Mesenchymal stem cell (in vitro differentiated cells and primary cell): ENCODE data around the gene MAP2K5.

Experiments used
- DNase-seq: peaks from one replicate; pipeline ENCODE4 v3.0.0-alpha.2; 2013
- H2AFZ ChIP-seq: one replicate; pipeline ENCODE4 v1.6.1; 2013; ENCODE audit warnings: low read depth, mild to moderate bottlenecking, control low read depth, inconsistent platforms, low read length, moderate library complexity
- H2AK5ac ChIP-seq: 2 replicates; pipeline ENCODE4 v1.6.1; 2013; ENCODE audit warnings: low read length, moderate library complexity, mild to moderate bottlenecking, inconsistent platforms; ENCODE audit not compliant: severe bottlenecking
- H2BK120ac ChIP-seq: one replicate; pipeline ENCODE4 v1.6.1; 2013; ENCODE audit warnings: low read depth, mild to moderate bottlenecking, inconsistent platforms, low read length, moderate library complexity
- H2BK12ac ChIP-seq, 2 experiments: one replicate each; pipeline ENCODE4 v1.6.1; 2013; ENCODE audit warnings: inconsistent platforms in 2 of 2, low read length in 2 of 2, mild to moderate bottlenecking in 2 of 2, moderate library complexity in 2 of 2, control low read depth in 1 of 2
- H2BK15ac ChIP-seq: one replicate; pipeline ENCODE4 v1.6.1; 2013; ENCODE audit warnings: mild to moderate bottlenecking, low read depth, inconsistent platforms; ENCODE audit not compliant: poor library complexity, severe bottlenecking
- H2BK5ac ChIP-seq: 2 replicates; pipeline ENCODE4 v1.6.1; 2013; ENCODE audit warnings: low read depth, mild to moderate bottlenecking, low read length, control low read depth, inconsistent platforms; ENCODE audit not compliant: poor library complexity, severe bottlenecking
- H3K14ac ChIP-seq, 2 experiments: one replicate each; pipeline ENCODE4 v1.6.1; 2013; ENCODE audit warnings: inconsistent platforms in 2 of 2, low read length in 2 of 2, control low read depth in 1 of 2, mild to moderate bottlenecking in 1 of 2, moderate library complexity in 1 of 2
- H3K18ac ChIP-seq, 2 experiments: one replicate each; pipeline ENCODE4 v1.6.1; 2013; ENCODE audit warnings: inconsistent platforms in 2 of 2, low read length in 2 of 2, control low read depth in 1 of 2, low read depth in 1 of 2, mild to moderate bottlenecking in 1 of 2
- H3K23ac ChIP-seq, 2 experiments: one replicate each; pipeline ENCODE4 v1.6.1; 2013; ENCODE audit warnings: inconsistent platforms in 2 of 2, low read length in 2 of 2, mild to moderate bottlenecking in 2 of 2, moderate library complexity in 2 of 2, control low read depth in 1 of 2
- H3K27ac ChIP-seq: 2 replicates; pipeline ENCODE4 v1.5.1; 2013; ENCODE audit warnings: mild to moderate bottlenecking, moderate library complexity, low read length, control low read depth, inconsistent platforms; ENCODE audit not compliant: poor library complexity, severe bottlenecking
- H3K27me3 ChIP-seq, 2 experiments: 2 replicates each; pipeline versions ENCODE4 v1.6.1 to v1.7.0; 2013; ENCODE audit warnings: low read length in 2 of 2, mild to moderate bottlenecking in 2 of 2, moderate library complexity in 2 of 2, control low read depth in 1 of 2, inconsistent platforms in 1 of 2; ENCODE audit not compliant: control insufficient read depth in 1 of 2, insufficient read depth in 1 of 2
- H3K36me3 ChIP-seq, 2 experiments: 2 replicates each; pipeline versions ENCODE4 v1.6.1 to v1.7.0; 2013; ENCODE audit warnings: low read length in 2 of 2, control low read depth in 1 of 2, inconsistent platforms in 1 of 2, low read depth in 1 of 2, mild to moderate bottlenecking in 1 of 2; ENCODE audit not compliant: insufficient read depth in 2 of 2, control insufficient read depth in 1 of 2
- H3K4ac ChIP-seq, 2 experiments: one replicate each; pipeline ENCODE4 v1.6.1; 2013; ENCODE audit warnings: inconsistent platforms in 2 of 2, low read length in 2 of 2, mild to moderate bottlenecking in 2 of 2, moderate library complexity in 2 of 2, control low read depth in 1 of 2, low read depth in 1 of 2
- H3K4me1 ChIP-seq: 2 replicates; pipeline ENCODE4 v1.6.1; 2013; ENCODE audit warnings: low read depth, low read length, control low read depth; ENCODE audit not compliant: control insufficient read depth, insufficient read depth
- H3K4me2 ChIP-seq: 2 replicates; pipeline ENCODE4 v1.6.1; 2013; ENCODE audit warnings: low read length, mild to moderate bottlenecking, inconsistent platforms; ENCODE audit not compliant: poor library complexity, severe bottlenecking
- H3K4me3 ChIP-seq, 2 experiments: 2 replicates each; pipeline versions ENCODE4 v1.5.1 to v1.7.0; 2013; ENCODE audit warnings: low read length in 2 of 2, mild to moderate bottlenecking in 2 of 2, control low read depth in 1 of 2, low read depth in 1 of 2; ENCODE audit not compliant: insufficient read depth in 1 of 2
- H3K79me1 ChIP-seq: replicated peaks from 2 replicates; pipeline ENCODE4 v1.6.1; 2013; ENCODE audit warnings: mild to moderate bottlenecking, control low read depth, low read length, inconsistent platforms; ENCODE audit not compliant: poor library complexity, severe bottlenecking
- H3K9ac ChIP-seq: 2 replicates; pipeline ENCODE4 v1.7.0; 2013; ENCODE audit warnings: mild to moderate bottlenecking, low read length, moderate library complexity
- H3K9me3 ChIP-seq: 2 replicates; pipeline ENCODE4 v1.7.0; 2013; ENCODE audit warnings: mild to moderate bottlenecking, low read length; ENCODE audit not compliant: control insufficient read depth
- H4K8ac ChIP-seq: one replicate; pipeline ENCODE4 v1.6.1; 2013; ENCODE audit warnings: inconsistent platforms, mild to moderate bottlenecking, low read length, moderate library complexity
- H4K91ac ChIP-seq: one replicate; pipeline ENCODE4 v1.6.1; 2013; ENCODE audit warnings: mild to moderate bottlenecking, low read length, inconsistent platforms
- WGBS: methylation state at CpG from one replicate; pipeline ENCODE4 v1.1.7; 2013; ENCODE audit warnings: mixed read lengths; 5-methylcytosine and 5-hydroxymethylcytosine counted together

The MAP2K5 gene

DNA sequence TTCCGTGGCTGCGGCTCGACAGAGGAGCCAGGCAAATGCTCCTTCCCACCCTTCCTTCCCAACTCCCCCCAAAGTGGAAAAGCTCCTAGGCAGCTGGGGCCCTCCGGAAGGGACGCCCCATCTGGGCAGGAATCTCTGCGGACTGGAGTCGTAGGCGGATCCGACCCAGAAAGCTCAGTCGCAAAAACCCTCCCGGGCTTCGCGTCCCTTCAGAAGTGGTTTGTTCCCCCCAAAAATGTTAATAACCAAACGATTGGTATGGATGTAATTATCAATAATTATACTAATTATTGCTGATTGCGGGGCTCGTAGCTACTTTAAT is 293.6 kb downstream of the MAP2K5 start:
- Histone ChIP-seq H4K8ac (no peak overlapping the region), H3K4ac (no peak overlapping the region), H3K27ac (no peak overlapping the region), H4K91ac (no peak overlapping the region), H2BK12ac (no peak overlapping the region), H3K4me1 (peaks cover 26% of the 10 kb centered on the region), H3K9me3 (no peaks in the 10 kb centered on the region), H3K18ac (no peak overlapping the region), H3K79me1 (peaks cover under 1% of the 10 kb centered on the region), H2BK5ac (no peak overlapping the region), H3K14ac (no peak overlapping the region), H3K4me2 (peak overlapping the region; percentile 23), H3K9ac (peak overlapping the region; percentile 79), H2BK15ac (no peak overlapping the region), H3K4me3 (peak overlapping the region in 1 of 2 experiments; percentile 70), H2BK120ac (no peak overlapping the region), H3K27me3 (peaks cover 59 to 64% of the 10 kb centered on the region in 2 experiments), H3K36me3 (no peaks in the 10 kb centered on the region), H2AK5ac (no peak overlapping the region), H3K23ac (no peak overlapping the region), H2AFZ (no peak overlapping the region)
- under 1% methylated on average over 8 of the region's 16 CpGs for WGBS
- DNase-seq, result no peak

DNA sequence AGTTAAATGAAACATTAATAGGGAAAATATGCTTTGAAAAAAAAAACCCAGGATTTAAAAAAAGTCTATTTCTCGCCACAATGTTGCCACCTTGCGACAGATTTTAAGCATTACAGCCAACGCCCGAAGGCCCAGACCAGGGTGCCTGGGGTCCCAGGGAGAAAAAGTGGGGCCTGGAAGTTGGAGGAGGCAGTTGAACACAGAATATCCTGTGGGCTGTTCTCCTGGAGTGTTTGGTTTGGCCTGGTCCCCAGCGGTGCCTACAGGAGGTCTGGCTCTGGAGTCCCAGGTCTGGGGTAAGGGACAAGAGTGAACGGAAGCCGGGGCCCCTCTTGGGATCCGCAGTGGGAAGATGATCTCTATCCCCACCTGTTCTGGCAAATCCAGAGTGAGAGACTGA is 294.0 kb downstream of the MAP2K5 start:
- 34% methylated on average over 8 of the region's 8 CpGs for WGBS
- no peak overlapping the region for H3K14ac ChIP-seq

DNA sequence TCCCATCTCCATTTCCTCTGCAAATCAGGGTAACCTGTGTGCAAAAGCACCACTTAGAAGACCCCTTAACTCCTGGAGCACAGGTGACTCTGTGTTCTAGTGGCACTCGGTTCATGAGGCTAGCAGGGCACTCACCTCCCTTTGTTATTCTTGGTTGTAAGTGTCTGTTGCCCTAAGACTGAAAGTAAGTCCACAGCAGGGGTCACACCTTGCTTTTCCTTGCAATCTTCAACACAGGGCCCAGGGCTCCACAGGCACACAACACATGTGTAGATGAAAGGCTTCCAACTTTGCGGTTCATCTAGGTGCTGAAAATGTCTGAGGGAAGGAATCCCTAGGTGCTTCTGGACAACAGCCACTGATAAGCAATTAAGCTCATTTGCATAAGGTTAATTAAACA is 294.5 kb downstream of the MAP2K5 start:
- WGBS, result 33% methylated on average over 1 of the region's 2 CpGs
- Histone ChIP-seq H2BK120ac (no peak overlapping the region), H3K4me2 (no peak overlapping the region), H3K14ac (no peak overlapping the region), H3K4ac (no peak overlapping the region), H3K36me3 (no peaks in the 10 kb centered on the region), H3K4me3 (no peak overlapping the region), H3K27me3 (peaks cover 51 to 57% of the 10 kb centered on the region in 2 experiments), H2AK5ac (peak overlapping the region; percentile 68), H2BK5ac (no peak overlapping the region), H3K9me3 (no peaks in the 10 kb centered on the region), H3K27ac (no peak overlapping the region), H3K79me1 (peaks cover 3% of the 10 kb centered on the region), H3K9ac (no peak overlapping the region), H2BK12ac (peak overlapping the region in 1 of 2 experiments; percentile 44), H3K4me1 (peaks cover 29% of the 10 kb centered on the region), H4K91ac (no peak overlapping the region), H2BK15ac (no peak overlapping the region), H3K23ac (no peak overlapping the region), H3K18ac (no peak overlapping the region), H4K8ac (no peak overlapping the region), H2AFZ (no peak overlapping the region)
- DNase-seq, result no peak

More for the DNA sequence above, 294.0 kb downstream of the MAP2K5 start:
- H2BK15ac ChIP-seq, result no peak overlapping the region
- no peaks in the 10 kb centered on the region for H3K9me3 ChIP-seq
- no peak overlapping the region for H3K27ac ChIP-seq
- H2BK120ac ChIP-seq, result no peak overlapping the region
- no peak overlapping the region for H2BK12ac ChIP-seq
- H3K79me1 ChIP-seq, result peaks cover 3% of the 10 kb centered on the region
- peaks cover 56 to 60% of the 10 kb centered on the region in 2 experiments for H3K27me3 ChIP-seq
- no peak overlapping the region for H3K4ac ChIP-seq
- no peak overlapping the region for H2AK5ac ChIP-seq
- no peak overlapping the region for H4K8ac ChIP-seq
- H2AFZ ChIP-seq, result no peak overlapping the region
- peak overlapping the region; percentile 79 for H3K9ac ChIP-seq
- peak overlapping the region in 1 of 2 experiments; percentile 70 for H3K4me3 ChIP-seq
- H3K18ac ChIP-seq, result no peak overlapping the region
- H3K4me2 ChIP-seq, result no peak overlapping the region
- peaks cover 29% of the 10 kb centered on the region for H3K4me1 ChIP-seq
- H2BK5ac ChIP-seq, result no peak overlapping the region
- H3K23ac ChIP-seq, result no peak overlapping the region
- no peaks in the 10 kb centered on the region for H3K36me3 ChIP-seq
- no peak for DNase-seq
- H4K91ac ChIP-seq, result no peak overlapping the region

- peak; percentile 60 for DNase-seq
- Histone ChIP-seq H4K91ac (no peak overlapping the region), H3K9me3 (no peaks in the 10 kb centered on the region), H3K79me1 (peaks cover 3% of the 10 kb centered on the region), H3K27ac (no peak overlapping the region), H2BK15ac (no peak overlapping the region), H3K4ac (no peak overlapping the region), H2BK120ac (no peak overlapping the region), H2BK5ac (peak overlapping the region; percentile 14), H2BK12ac (no peak overlapping the region), H3K14ac (no peak overlapping the region), H3K9ac (peak overlapping the region; percentile 96), H3K27me3 (peaks cover 32 to 38% of the 10 kb centered on the region in 2 experiments), H3K36me3 (no peaks in the 10 kb centered on the region), H4K8ac (peak overlapping the region; percentile 5), H3K23ac (no peak overlapping the region), H3K4me3 (peak overlapping the region; percentile 39 to 91), H3K4me1 (peaks cover 27% of the 10 kb centered on the region), H2AFZ (no peak overlapping the region), H3K4me2 (peak overlapping the region; percentile 79), H3K18ac (peak overlapping the region; percentile 34 to 41), H2AK5ac (no peak overlapping the region)
- WGBS, result 21% methylated on average over 25 of the region's 25 CpGs
Measured at GRCh38 chr15:67838789-67839332, 296.4 kb downstream of the MAP2K5 start.
